Midbrain (tissue), 1 donor: Measurements from ENCODE around the gene USP22.
A peak's percentile ranks its signal among the peaks of the same experiment; 100 is the strongest.
"Not testable (repeated sequence)": the region's sequence is repeated elsewhere in the genome, so short reads cannot be mapped to it uniquely, and the experiment has no call there.

ENCODE experiments used
- DNase-seq: peaks from one replicate; lab custom pipeline; 2025; lab: John Stamatoyannopoulos, UW

Gene USP22

GRCh38 chr17:21042458-21043295, at the start of gene USP22:
USP22 (minus strand) TSS chr17:21043011; CDS start chr17:21042835, 176 bp downstream.
- DNase-seq: peak; percentile 95

- DNase-seq: no peak
These were observed 48.2 kb upstream of the USP22 start for GRCh38 chr17:21090902-21091618.

GRCh38 chr17:21089933-21090901, 47.4 kb upstream of the USP22 start:
- DNase-seq: no peak

GRCh38 chr17:21089145-21089544, 46.3 kb upstream of the USP22 start:
- no peak for DNase-seq

GRCh38 chr17:21085707-21086106, 42.9 kb upstream of the USP22 start:
- no peak for DNase-seq

- not testable (repeated sequence) for DNase-seq
These were observed 42.5 kb upstream of the USP22 start for GRCh38 chr17:21085280-21085679.

GRCh38 chr17:21082001-21082436, 39.2 kb upstream of the USP22 start:
- no peak for DNase-seq

- DNase-seq: no peak
These were observed 36.4 kb upstream of the USP22 start for GRCh38 chr17:21079196-21079595.

- DNase-seq: no peak
These were observed 35.4 kb upstream of the USP22 start for GRCh38 chr17:21078016-21078780.

- DNase-seq: no peak
These were observed 34.5 kb upstream of the USP22 start for GRCh38 chr17:21077281-21077680.

GRCh38 chr17:21076242-21076641, 33.4 kb upstream of the USP22 start:
- DNase-seq: no peak

GRCh38 chr17:21075739-21076085, 32.9 kb upstream of the USP22 start:
- no peak for DNase-seq

GRCh38 chr17:21072745-21073197, 30.0 kb upstream of the USP22 start:
- peak; percentile 44 for DNase-seq

GRCh38 chr17:21066394-21066793, 23.6 kb upstream of the USP22 start:
- no peak for DNase-seq

- no peak for DNase-seq
These were observed 19.2 kb upstream of the USP22 start for GRCh38 chr17:21061971-21062526.

- DNase-seq: no peak
These were observed 18.5 kb upstream of the USP22 start for GRCh38 chr17:21061158-21061835.

GRCh38 chr17:21059761-21060160, 16.9 kb upstream of the USP22 start:
- no peak for DNase-seq

GRCh38 chr17:21058098-21058893, 15.5 kb upstream of the USP22 start:
- DNase-seq: no peak

GRCh38 chr17:21053056-21053455, 10.2 kb upstream of the USP22 start:
- not testable (repeated sequence) for DNase-seq
